HepG2 (cell line): Measurements from ENCODE around the gene GGA1. TPM values are rescaled to one million over a fixed set of nuclear protein-coding genes. Genes with fewer than 3 reads are reported as not detected.

Experiments used
- AKAP8 ChIP-seq: sonication (generic); formaldehyde crosslinking; IDR thresholded peaks from 2 replicates; pipeline ENCODE4 v1.5.1; 2020; ENCODE audit warnings: mild to moderate bottlenecking, missing genetic modification reagents
- CBX5 ChIP-seq: sonication (generic); formaldehyde crosslinking; IDR thresholded peaks from 2 replicates; pipeline ENCODE4 v1.4.0; 2020; ENCODE audit warnings: missing genetic modification reagents, borderline replicate concordance
- EHMT2 ChIP-seq: fragments of 200-600 bp; sonication (generic); IDR thresholded peaks from 2 replicates; pipeline ENCODE4 v1.7.0; 2017; ENCODE audit warnings: antibody characterized with exemption, low read depth, low read length, borderline replicate concordance
- ELF3 ChIP-seq: IDR thresholded peaks from 2 replicates; pipeline ENCODE4 v1.6.1; 2016; ENCODE audit warnings: missing genetic modification reagents, missing compliant biosample characterization
- HHEX ChIP-seq: IDR thresholded peaks from 2 replicates; pipeline ENCODE4 v1.6.1; 2016; ENCODE audit warnings: control low read depth
- KAT7 ChIP-seq: IDR thresholded peaks from 2 replicates; pipeline ENCODE4 v1.6.1; 2018; ENCODE audit warnings: borderline replicate concordance, missing compliant biosample characterization
- KDM6A ChIP-seq: IDR thresholded peaks from 2 replicates; pipeline ENCODE4 v1.6.1; 2016; ENCODE audit warnings: low read depth
- MED13 ChIP-seq: sonication (generic); formaldehyde crosslinking; IDR thresholded peaks from 2 replicates; pipeline ENCODE4 v1.5.0; 2020; ENCODE audit warnings: missing genetic modification reagents
- NFIC ChIP-seq: IDR thresholded peaks from 2 replicates; pipeline ENCODE4 v1.6.1; 2012; ENCODE audit warnings: mild to moderate bottlenecking, low read length, inconsistent platforms
- NFYB ChIP-seq: sonication (generic); formaldehyde crosslinking; IDR thresholded peaks from 2 replicates; pipeline ENCODE4 v1.4.0; 2020; ENCODE audit warnings: missing genetic modification reagents
- NKX3-1 ChIP-seq: sonication (generic); formaldehyde crosslinking; IDR thresholded peaks from 2 replicates; pipeline ENCODE4 v1.5.0; 2020; ENCODE audit warnings: missing genetic modification reagents
- PCBP1 ChIP-seq: fragments of 200-400 bp; formaldehyde crosslinking; IDR thresholded peaks from 2 replicates; pipeline ENCODE4 v1.6.1; 2017; ENCODE audit warnings: mild to moderate bottlenecking, low read depth, low read length, borderline replicate concordance
- PPARG ChIP-seq: conservative IDR thresholded peaks from 2 replicates; pipeline ENCODE4 v1.6.1; 2016; ENCODE audit warnings: missing biosample characterization, missing genetic modification reagents
- RELA ChIP-seq: sonication (generic); formaldehyde crosslinking; IDR thresholded peaks from 2 replicates; pipeline ENCODE4 v1.4.0; 2020; ENCODE audit warnings: missing genetic modification reagents
- RXRA ChIP-seq: sonication (generic); formaldehyde crosslinking; IDR thresholded peaks from 2 replicates; pipeline ENCODE4 v1.5.1; 2020; ENCODE audit warnings: missing genetic modification reagents
- SP140L ChIP-seq: sonication (generic); formaldehyde crosslinking; IDR thresholded peaks from 2 replicates; pipeline ENCODE4 v1.4.0; 2020; ENCODE audit warnings: missing genetic modification reagents, borderline replicate concordance
- SUZ12 ChIP-seq: fragments of 150-350 bp; IDR thresholded peaks from 2 replicates; pipeline ENCODE4 v1.6.1; 2014; ENCODE audit warnings: low read depth, low read length
- ZNF136 ChIP-seq: sonication (generic); formaldehyde crosslinking; IDR thresholded peaks from 2 replicates; pipeline ENCODE4 v1.8.1; 2022; ENCODE audit warnings: low read depth, mild to moderate bottlenecking, moderate library complexity, missing genetic modification reagents
- ZNF251 ChIP-seq: sonication (generic); formaldehyde crosslinking; IDR thresholded peaks from 2 replicates; pipeline ENCODE4 v1.9.0; 2021; ENCODE audit warnings: mild to moderate bottlenecking, missing genetic modification reagents
- ZNF354B ChIP-seq: sonication (generic); formaldehyde crosslinking; IDR thresholded peaks from 2 replicates; pipeline ENCODE4 v1.8.0; 2022; ENCODE audit warnings: mild to moderate bottlenecking, missing genetic modification reagents
- ZNF572 ChIP-seq: sonication (generic); formaldehyde crosslinking; IDR thresholded peaks from 2 replicates; pipeline ENCODE4 v1.5.1; 2020; ENCODE audit warnings: mild to moderate bottlenecking, missing genetic modification reagents
- ZNF768 ChIP-seq: sonication (generic); formaldehyde crosslinking; IDR thresholded peaks from 2 replicates; pipeline ENCODE4 v1.4.0; 2020; ENCODE audit warnings: missing genetic modification reagents
- polyA plus RNA-seq, 8 experiments: library from polyadenylated mRNA; depleted of rRNA in 3 of 8; stranded (reverse) in 7 of 8; unstranded in 1 of 8; fragments of >200 nt; fragmentation: Illumina TruSeq in 4 of 8; extraction: Trizol in 4 of 8; gene quantifications; 2 replicates each; pipeline versions ENCODE4 v1.2.1 to v1.2.3, GENCODE V29; 2011 to 2016; ENCODE audit warnings: low read depth in 4 of 8, missing spikeins in 1 of 8, mixed read lengths in 1 of 8; ENCODE audit not compliant: insufficient read depth in 1 of 8
- total RNA-seq, 5 experiments: library from RNA; depleted of rRNA; stranded (reverse); fragments of >200 nt; fragmentation: Illumina TruSeq; extraction: Trizol; gene quantifications; 2 replicates each; pipeline ENCODE4 v1.2.3, GENCODE V29; 2016; ENCODE audit warnings: low read depth in 1 of 5
- TF ChIP-seq, protein P1 (sequence below): sonication (generic); formaldehyde crosslinking; IDR thresholded peaks from 2 replicates; pipeline ENCODE4 v1.4.0; 2020; ENCODE audit warnings: missing genetic modification reagents
- TF ChIP-seq, protein P2 (sequence below): sonication (generic); formaldehyde crosslinking; IDR thresholded peaks from 2 replicates; pipeline ENCODE4 v1.5.0; 2020; ENCODE audit warnings: missing genetic modification reagents
- TF ChIP-seq, protein P3 (sequence below): sonication (generic); formaldehyde crosslinking; IDR thresholded peaks from 2 replicates; pipeline ENCODE4 v1.8.1; 2023; ENCODE audit warnings: mild to moderate bottlenecking, missing genetic modification reagents
- TF ChIP-seq, protein P4 (sequence below): sonication (generic); formaldehyde crosslinking; IDR thresholded peaks from 2 replicates; pipeline ENCODE4 v1.9.0; 2021; ENCODE audit warnings: missing genetic modification reagents, mild to moderate bottlenecking, borderline replicate concordance

GGA1 gene
- total and polyA plus RNA-seq, 2 of the 13 experiments (the other 11 are each of a cell fraction or from before 2014, with no cell fraction given) = 29.1 to 87.2 TPM

DNA sequence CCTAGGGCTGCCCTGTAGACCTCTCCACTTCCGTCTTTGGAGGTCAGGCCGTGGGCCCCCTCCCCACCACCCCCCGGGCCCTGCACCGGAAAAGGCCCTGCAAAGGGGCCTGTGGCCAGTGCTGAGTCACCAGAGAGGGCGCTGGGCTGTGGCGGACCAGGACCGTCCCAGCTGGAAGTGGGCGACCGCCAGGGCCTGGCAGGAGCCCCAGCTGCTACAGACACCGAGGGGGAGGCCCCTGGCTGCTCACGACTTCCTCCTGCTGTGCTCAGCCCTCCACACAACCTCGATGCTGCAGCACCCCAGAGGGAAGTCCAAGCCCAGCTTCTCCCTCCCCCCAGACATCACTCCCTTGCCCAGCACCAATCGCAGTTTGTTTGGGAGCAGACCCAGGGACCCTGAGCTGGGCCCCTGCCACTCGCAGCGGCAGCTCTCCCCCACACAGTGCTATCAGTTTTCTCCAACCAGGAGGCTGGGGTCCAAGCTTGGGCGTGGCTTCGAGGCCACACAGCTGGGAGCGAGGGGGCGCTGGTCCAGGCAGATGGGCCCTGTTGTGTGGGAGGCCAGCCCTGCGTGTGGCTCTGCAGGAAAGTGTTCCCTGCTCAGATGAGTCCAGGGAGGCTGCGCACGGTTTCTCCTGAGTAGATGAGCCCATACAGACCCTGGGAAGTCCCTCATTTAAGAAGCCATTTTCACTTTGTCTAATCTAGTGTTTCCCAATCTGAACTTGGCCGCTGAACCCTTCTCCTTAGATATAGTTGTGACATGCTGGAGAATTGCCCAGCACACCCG lies 25.2 kb downstream of the GGA1 start (continued):
- no peak for TF ChIP-seq ZNF572 (CRISPR knock-in tag)
- peak; percentile 75; the same call in 1 of the 2 replicates for TF ChIP-seq ELF3 (CRISPR knock-in tag)
- TF ChIP-seq ZNF251 (CRISPR knock-in tag) = no peak
- TF ChIP-seq, protein P1, sequence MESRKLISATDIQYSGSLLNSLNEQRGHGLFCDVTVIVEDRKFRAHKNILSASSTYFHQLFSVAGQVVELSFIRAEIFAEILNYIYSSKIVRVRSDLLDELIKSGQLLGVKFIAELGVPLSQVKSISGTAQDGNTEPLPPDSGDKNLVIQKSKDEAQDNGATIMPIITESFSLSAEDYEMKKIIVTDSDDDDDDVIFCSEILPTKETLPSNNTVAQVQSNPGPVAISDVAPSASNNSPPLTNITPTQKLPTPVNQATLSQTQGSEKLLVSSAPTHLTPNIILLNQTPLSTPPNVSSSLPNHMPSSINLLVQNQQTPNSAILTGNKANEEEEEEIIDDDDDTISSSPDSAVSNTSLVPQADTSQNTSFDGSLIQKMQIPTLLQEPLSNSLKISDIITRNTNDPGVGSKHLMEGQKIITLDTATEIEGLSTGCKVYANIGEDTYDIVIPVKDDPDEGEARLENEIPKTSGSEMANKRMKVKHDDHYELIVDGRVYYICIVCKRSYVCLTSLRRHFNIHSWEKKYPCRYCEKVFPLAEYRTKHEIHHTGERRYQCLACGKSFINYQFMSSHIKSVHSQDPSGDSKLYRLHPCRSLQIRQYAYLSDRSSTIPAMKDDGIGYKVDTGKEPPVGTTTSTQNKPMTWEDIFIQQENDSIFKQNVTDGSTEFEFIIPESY (CRISPR knock-in tag) = no peak
- peak; percentile 76; the same call in 1 of the 2 replicates for TF ChIP-seq PCBP1
- TF ChIP-seq NKX3-1 (CRISPR knock-in tag) = no peak
- TF ChIP-seq ZNF354B (CRISPR knock-in tag) = 0 out of 2 replicates have a peak, but pooled peaks have one; percentile 85
- no peak for TF ChIP-seq ZNF136
- TF ChIP-seq AKAP8 (CRISPR knock-in tag) = peak; percentile 97
- peak; percentile 91 for TF ChIP-seq ZNF768 (CRISPR knock-in tag)
- no peak for TF ChIP-seq RELA (CRISPR knock-in tag)
- TF ChIP-seq NFYB (CRISPR knock-in tag) = peak; percentile 40; the same call in 1 of the 2 replicates
- TF ChIP-seq, protein P2, sequence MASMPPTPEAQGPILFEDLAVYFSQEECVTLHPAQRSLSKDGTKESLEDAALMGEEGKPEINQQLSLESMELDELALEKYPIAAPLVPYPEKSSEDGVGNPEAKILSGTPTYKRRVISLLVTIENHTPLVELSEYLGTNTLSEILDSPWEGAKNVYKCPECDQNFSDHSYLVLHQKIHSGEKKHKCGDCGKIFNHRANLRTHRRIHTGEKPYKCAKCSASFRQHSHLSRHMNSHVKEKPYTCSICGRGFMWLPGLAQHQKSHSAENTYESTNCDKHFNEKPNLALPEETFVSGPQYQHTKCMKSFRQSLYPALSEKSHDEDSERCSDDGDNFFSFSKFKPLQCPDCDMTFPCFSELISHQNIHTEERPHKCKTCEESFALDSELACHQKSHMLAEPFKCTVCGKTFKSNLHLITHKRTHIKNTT = no peak
- no peak for TF ChIP-seq SP140L (CRISPR knock-in tag)
- peak; percentile 30; the same call in 1 of the 2 replicates for TF ChIP-seq KDM6A (CRISPR knock-in tag)
- TF ChIP-seq, protein P3, sequence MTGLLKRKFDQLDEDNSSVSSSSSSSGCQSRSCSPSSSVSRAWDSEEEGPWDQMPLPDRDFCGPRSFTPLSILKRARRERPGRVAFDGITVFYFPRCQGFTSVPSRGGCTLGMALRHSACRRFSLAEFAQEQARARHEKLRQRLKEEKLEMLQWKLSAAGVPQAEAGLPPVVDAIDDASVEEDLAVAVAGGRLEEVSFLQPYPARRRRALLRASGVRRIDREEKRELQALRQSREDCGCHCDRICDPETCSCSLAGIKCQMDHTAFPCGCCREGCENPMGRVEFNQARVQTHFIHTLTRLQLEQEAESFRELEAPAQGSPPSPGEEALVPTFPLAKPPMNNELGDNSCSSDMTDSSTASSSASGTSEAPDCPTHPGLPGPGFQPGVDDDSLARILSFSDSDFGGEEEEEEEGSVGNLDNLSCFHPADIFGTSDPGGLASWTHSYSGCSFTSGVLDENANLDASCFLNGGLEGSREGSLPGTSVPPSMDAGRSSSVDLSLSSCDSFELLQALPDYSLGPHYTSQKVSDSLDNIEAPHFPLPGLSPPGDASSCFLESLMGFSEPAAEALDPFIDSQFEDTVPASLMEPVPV (CRISPR knock-in tag) = 0 out of 2 replicates have a peak, but pooled peaks have one; percentile 20
- TF ChIP-seq KAT7 (CRISPR knock-in tag) = no peak; the same call in 1 of the 2 replicates
- TF ChIP-seq, protein P4, sequence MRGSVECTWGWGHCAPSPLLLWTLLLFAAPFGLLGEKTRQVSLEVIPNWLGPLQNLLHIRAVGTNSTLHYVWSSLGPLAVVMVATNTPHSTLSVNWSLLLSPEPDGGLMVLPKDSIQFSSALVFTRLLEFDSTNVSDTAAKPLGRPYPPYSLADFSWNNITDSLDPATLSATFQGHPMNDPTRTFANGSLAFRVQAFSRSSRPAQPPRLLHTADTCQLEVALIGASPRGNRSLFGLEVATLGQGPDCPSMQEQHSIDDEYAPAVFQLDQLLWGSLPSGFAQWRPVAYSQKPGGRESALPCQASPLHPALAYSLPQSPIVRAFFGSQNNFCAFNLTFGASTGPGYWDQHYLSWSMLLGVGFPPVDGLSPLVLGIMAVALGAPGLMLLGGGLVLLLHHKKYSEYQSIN (CRISPR knock-in tag) = no peak
- TF ChIP-seq CBX5 (CRISPR knock-in tag) = no peak; the same call in 1 of the 2 replicates
- TF ChIP-seq RXRA (CRISPR knock-in tag) = no peak; the same call in 1 of the 2 replicates
- TF ChIP-seq PPARG (CRISPR knock-in tag) = no peak
- TF ChIP-seq MED13 (CRISPR knock-in tag) = no peak
- no peak for TF ChIP-seq NFIC
- TF ChIP-seq SUZ12 = no peak
- TF ChIP-seq HHEX (CRISPR knock-in tag) = no peak
- no peak for TF ChIP-seq EHMT2
